CD4-positive, alpha-beta T cell (primary cell): ENCODE data around the gene TTC34. TPM values are rescaled to one million over a fixed set of nuclear protein-coding genes. Genes with fewer than 3 reads are reported as not detected.
A peak's percentile ranks its signal among the peaks of the same experiment; 100 is the strongest.

Experiments used
- ATAC-seq: fragments of 200-7000 bp; cut with Tn5 transposase; one replicate; pipeline ENCODE4 v1.10.0; 2022; ENCODE audit warnings: mild to moderate bottlenecking; ENCODE audit not compliant: poor library complexity
- CTCF ChIA-PET: fragments of 350-600 bp; sonication (Branson Sonifier 250); formaldehyde crosslinking; loops from one replicate; lab custom pipeline; 2021; ENCODE audit warnings: antibody characterized with exemption, inconsistent platforms; lab: Charles Lee
- POLR2A ChIA-PET: fragments of 350-600 bp; sonication (Branson Sonifier 250); formaldehyde crosslinking; loops from one replicate; lab custom pipeline; 2021; ENCODE audit warnings: antibody characterized with exemption, inconsistent platforms; lab: Charles Lee
- DNase-seq, 14 experiments: peaks; one replicate each; pipeline ENCODE4 v3.0.0-alpha.2; 2013 to 2020; ENCODE audit warnings: mixed read lengths in 2 of 14
- H3K27ac ChIP-seq, 2 donors: one replicate each; pipeline versions ENCODE4 v1.5.1 to v1.7.0; 2013; ENCODE audit warnings: low read length in 2 of 2, low read depth in 1 of 2, mild to moderate bottlenecking in 1 of 2
- H3K27me3 ChIP-seq, 2 experiments: 1 replicate in 1 of 2; 2 replicates in 1 of 2; pipeline versions ENCODE4 v1.6.1 to v1.7.0; 2013; ENCODE audit warnings: low read length in 2 of 2, control low read depth in 1 of 2, mild to moderate bottlenecking in 1 of 2, moderate library complexity in 1 of 2; ENCODE audit not compliant: insufficient read depth in 2 of 2, control insufficient read depth in 1 of 2
- H3K36me3 ChIP-seq: one replicate; pipeline ENCODE4 v1.6.1; 2013; ENCODE audit warnings: low read length, control low read depth; ENCODE audit not compliant: insufficient read depth
- H3K4me1 ChIP-seq: one replicate; pipeline ENCODE4 v1.6.1; 2013; ENCODE audit warnings: low read length, control low read depth; ENCODE audit not compliant: insufficient read depth
- H3K4me3 ChIP-seq: one replicate; pipeline ENCODE4 v1.5.1; 2013; ENCODE audit warnings: mild to moderate bottlenecking, low read length, moderate library complexity
- H3K9me3 ChIP-seq, 2 experiments: 1 replicate in 1 of 2; 2 replicates in 1 of 2; pipeline versions ENCODE4 v1.6.1 to v1.7.0; 2013; ENCODE audit warnings: low read length in 2 of 2, mild to moderate bottlenecking in 2 of 2, control low read depth in 1 of 2, moderate library complexity in 1 of 2; ENCODE audit not compliant: control insufficient read depth in 1 of 2, insufficient read depth in 1 of 2
- H3K27ac Mint-ChIP-seq: one replicate; pipeline ENCODE4 v1.8.0; 2020; ENCODE audit warnings: mixed read lengths
- H3K27me3 Mint-ChIP-seq: one replicate; pipeline ENCODE4 v1.8.0; 2021; ENCODE audit warnings: mixed read lengths
- H3K36me3 Mint-ChIP-seq: one replicate; pipeline ENCODE4 v1.8.0; 2021; ENCODE audit warnings: low read depth, mixed read lengths
- H3K4me1 Mint-ChIP-seq: one replicate; pipeline ENCODE4 v1.8.0; 2021; ENCODE audit warnings: low read depth, mixed read lengths
- H3K4me3 Mint-ChIP-seq: one replicate; pipeline ENCODE4 v1.8.0; 2020; ENCODE audit warnings: mild to moderate bottlenecking, mixed read lengths
- H3K9me3 Mint-ChIP-seq: one replicate; pipeline ENCODE4 v1.8.0; 2020; ENCODE audit warnings: mixed read lengths
- intact Hi-C, 2 experiments: fragments of 100-400 bp; cut with DNase I in 1 of 2; cut with micrococcal nuclease in 1 of 2; formaldehyde crosslinking; loops; one replicate each; pipeline versions ENCODE4 v1.15.1 to v1.9.0; 2023 to 2025; cut with DNase I, micrococcal nuclease
- total RNA-seq, 174 experiments: library from RNA in 2 of 174; stranded (reverse) in 2 of 174; gene quantifications; one replicate each; pipeline ENCODE4 v1.2.3 and lab custom pipeline; 2021 to 2026
- TF ChIP-seq, protein P1 (sequence below): fragments of 200-600 bp; IDR thresholded peaks from one replicate; pipeline ENCODE4 v1.8.0; 2022; ENCODE audit warnings: antibody characterized with exemption, mild to moderate bottlenecking

TTC34 gene
- total RNA-seq, 2 experiments from 2014 or later: 1.3 TPM

DNA sequence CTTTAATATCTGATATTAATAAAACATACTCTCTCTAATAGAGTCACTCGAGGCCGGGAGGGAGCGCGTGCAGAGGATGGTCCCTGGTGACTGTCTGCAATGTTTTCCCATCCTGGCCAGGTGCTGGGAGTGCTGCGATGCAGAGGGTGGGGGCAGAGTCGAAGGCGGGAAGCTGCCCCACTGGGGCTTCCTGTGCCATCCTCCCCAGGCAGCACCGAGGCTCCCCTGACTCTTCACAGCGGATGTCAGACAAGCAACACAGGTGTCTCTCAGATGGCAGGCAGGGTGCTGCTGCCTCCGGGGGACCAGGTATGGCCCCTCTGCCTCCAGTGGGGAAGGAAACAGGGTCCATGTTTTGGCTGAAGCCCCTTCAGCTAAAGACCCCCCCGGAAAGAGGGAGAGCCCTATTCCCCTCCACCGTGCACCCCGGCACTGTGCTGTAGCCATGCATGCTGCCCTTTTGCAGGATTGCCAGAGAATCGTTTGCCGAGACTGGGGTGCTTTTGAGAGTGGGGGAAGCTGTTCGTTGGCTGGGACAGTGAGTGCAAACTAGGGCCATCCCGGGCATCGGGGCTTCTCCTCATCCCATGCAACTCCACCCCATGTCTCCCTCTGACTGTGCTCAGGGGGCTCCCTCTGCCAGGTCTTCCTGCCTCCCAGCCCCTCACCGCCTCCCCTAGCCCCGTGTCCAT is 32.1 kb upstream of the TTC34 start:
- TF ChIP-seq, protein P1, sequence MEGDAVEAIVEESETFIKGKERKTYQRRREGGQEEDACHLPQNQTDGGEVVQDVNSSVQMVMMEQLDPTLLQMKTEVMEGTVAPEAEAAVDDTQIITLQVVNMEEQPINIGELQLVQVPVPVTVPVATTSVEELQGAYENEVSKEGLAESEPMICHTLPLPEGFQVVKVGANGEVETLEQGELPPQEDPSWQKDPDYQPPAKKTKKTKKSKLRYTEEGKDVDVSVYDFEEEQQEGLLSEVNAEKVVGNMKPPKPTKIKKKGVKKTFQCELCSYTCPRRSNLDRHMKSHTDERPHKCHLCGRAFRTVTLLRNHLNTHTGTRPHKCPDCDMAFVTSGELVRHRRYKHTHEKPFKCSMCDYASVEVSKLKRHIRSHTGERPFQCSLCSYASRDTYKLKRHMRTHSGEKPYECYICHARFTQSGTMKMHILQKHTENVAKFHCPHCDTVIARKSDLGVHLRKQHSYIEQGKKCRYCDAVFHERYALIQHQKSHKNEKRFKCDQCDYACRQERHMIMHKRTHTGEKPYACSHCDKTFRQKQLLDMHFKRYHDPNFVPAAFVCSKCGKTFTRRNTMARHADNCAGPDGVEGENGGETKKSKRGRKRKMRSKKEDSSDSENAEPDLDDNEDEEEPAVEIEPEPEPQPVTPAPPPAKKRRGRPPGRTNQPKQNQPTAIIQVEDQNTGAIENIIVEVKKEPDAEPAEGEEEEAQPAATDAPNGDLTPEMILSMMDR: no peak
- intact Hi-C loops: no loop called here
- H3K4me3 Mint-ChIP-seq: no peak overlapping the region
- POLR2A ChIA-PET: interaction anchor here (1.4 kb wide), 1 partner anchor 12 kb away, joined by 4 read pairs; no protein-coding TSS in a partner anchor
- peaks cover under 1 to 16% of the 10 kb centered on the region in 2 experiments for H3K9me3 ChIP-seq
- CTCF ChIA-PET: no interaction called here
- ATAC-seq (peak; percentile 51), DNase-seq (peak in 4 of 14 experiments; percentile 4 to 23 (median 11))
- no peak overlapping the region for H3K27ac ChIP-seq
- peaks cover 8% of the 10 kb centered on the region for H3K4me1 Mint-ChIP-seq
- H3K4me1 ChIP-seq: peaks cover 9% of the 10 kb centered on the region
- no peaks in the 10 kb centered on the region for H3K27me3 ChIP-seq
- H3K9me3 Mint-ChIP-seq: no peaks in the 10 kb centered on the region
- H3K4me3 ChIP-seq: no peak overlapping the region
- H3K36me3 ChIP-seq: no peaks in the 10 kb centered on the region
- H3K27me3 Mint-ChIP-seq: no peaks in the 10 kb centered on the region
- H3K27ac Mint-ChIP-seq: peak overlapping the region; percentile 20
- no peaks in the 10 kb centered on the region for H3K36me3 Mint-ChIP-seq

DNA sequence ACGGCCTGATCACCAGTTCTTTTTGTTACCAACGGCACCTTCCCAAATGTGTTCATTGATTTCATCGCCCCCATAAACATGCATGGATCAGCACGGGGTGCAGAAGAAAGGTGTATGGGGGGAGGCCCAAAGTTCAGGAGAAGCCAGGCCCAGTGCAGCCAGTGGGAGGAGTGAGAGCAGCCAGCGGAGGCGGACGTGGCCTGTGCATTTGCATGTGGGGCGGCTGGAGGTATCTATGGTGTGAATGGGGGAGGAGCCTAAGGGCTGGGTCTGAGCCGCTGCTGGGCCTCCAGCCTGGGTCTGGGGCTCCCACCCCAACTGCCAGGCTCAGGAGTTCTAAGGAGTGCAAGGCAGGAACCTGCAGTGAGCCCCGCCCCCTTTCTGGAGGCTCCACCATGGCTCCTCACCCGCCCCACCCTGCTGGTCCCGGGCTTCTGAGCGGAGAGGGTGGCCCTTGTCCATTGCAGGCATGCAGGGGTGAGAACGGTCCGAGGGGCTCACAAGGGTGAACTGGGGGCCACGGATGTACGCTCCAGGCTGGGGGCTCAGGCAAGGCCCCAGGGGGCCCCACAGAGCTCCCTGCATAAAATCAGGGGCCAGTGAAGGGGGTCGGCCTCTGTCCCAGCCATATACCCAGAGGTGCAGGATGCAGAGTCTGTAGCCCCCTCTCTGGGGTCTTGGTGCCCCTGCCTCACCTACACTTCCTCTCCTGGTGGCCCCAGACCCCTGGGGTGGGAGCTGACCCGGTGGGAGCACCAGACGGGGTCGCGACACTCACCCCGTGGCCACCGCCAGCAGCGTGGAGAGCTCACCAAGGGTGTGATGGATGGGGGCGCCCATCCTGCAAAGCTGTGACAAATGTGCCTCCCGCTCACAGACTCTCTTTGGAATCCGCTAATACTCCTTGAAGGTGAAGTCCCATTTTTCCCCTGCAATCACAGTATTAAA is 31.3 kb upstream of the TTC34 start:
- TF ChIP-seq, protein P1: no peak
- Histone ChIP-seq H3K27ac (no peak overlapping the region), H3K9me3 (peaks cover 5 to 24% of the 10 kb centered on the region in 2 experiments), H3K4me3 (no peak overlapping the region), H3K27me3 (no peaks in the 10 kb centered on the region), H3K4me1 (peaks cover 9% of the 10 kb centered on the region), H3K36me3 (no peaks in the 10 kb centered on the region)
- no peak overlapping the region for H3K27ac Mint-ChIP-seq
- H3K4me1 Mint-ChIP-seq: peaks cover 8% of the 10 kb centered on the region
- DNase-seq: no peak
- intact Hi-C loops: no loop called here
- no peak for ATAC-seq
- CTCF ChIA-PET: no interaction called here
- no peak overlapping the region for H3K4me3 Mint-ChIP-seq
- no peaks in the 10 kb centered on the region for H3K9me3 Mint-ChIP-seq
- POLR2A ChIA-PET: interaction anchor here (1.4 kb wide), 1 partner anchor 11 kb away, joined by 4 read pairs; no protein-coding TSS in a partner anchor
- no peaks in the 10 kb centered on the region for H3K27me3 Mint-ChIP-seq
- no peaks in the 10 kb centered on the region for H3K36me3 Mint-ChIP-seq

DNA sequence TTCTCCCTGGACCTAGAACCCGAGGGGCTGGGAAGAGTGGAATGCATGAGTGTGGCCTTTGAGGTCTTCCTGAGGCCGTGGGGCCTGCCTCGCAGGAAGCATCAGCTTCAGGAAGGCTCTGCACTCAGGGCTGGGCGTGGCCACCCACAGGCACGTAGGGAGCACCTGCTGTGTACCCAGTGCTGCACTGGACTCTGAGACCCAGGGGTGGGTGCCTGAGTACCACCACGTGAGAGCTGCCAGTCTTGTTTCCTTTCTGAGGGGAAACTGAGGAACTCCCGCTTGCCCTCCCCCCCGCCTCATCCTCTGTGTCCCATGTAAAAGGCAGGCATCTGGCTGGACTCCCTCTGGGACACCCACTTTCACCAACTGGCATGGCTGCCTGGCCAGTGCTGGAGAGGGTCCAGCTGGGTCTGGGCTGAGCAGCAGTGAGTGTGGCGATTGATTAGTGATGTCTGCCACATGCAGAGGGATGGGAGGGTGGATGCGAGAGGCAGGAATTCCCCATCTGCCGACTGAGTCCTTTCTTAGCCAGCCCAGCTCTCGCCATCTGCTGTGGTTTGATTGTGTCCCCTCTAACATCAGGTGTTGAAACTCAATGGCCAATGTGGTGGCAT is 30.2 kb upstream of the TTC34 start:
- no peaks in the 10 kb centered on the region for H3K27me3 Mint-ChIP-seq
- no peak overlapping the region for H3K27ac ChIP-seq
- TF ChIP-seq, protein P1: no peak
- DNase-seq: no peak
- H3K4me3 Mint-ChIP-seq: no peak overlapping the region
- H3K36me3 Mint-ChIP-seq: no peaks in the 10 kb centered on the region
- no peaks in the 10 kb centered on the region for H3K27me3 ChIP-seq
- no peak overlapping the region for H3K27ac Mint-ChIP-seq
- ChIA-PET CTCF (no interaction called here), POLR2A (no interaction called here)
- H3K9me3 Mint-ChIP-seq: no peaks in the 10 kb centered on the region
- H3K4me3 ChIP-seq: no peak overlapping the region
- H3K4me1 Mint-ChIP-seq: peaks cover 12% of the 10 kb centered on the region
- H3K9me3 ChIP-seq: peaks cover 5 to 35% of the 10 kb centered on the region in 2 experiments
- intact Hi-C loops: no loop called here
- ATAC-seq: no peak
- peaks cover 9% of the 10 kb centered on the region for H3K4me1 ChIP-seq
- H3K36me3 ChIP-seq: no peaks in the 10 kb centered on the region
